BLaER1 (cell line): ENCODE measurements around the gene RPUSD3.

Experiments
- H3K27ac ChIP-seq: shearing (Covaris generic); formaldehyde crosslinking; 2 replicates; pipeline ENCODE4 v1.8.1; 2022
- H3K27me3 ChIP-seq: shearing (Covaris generic); formaldehyde crosslinking; 2 replicates; pipeline ENCODE4 v1.8.1; 2022
- H3K36me3 ChIP-seq: shearing (Covaris generic); formaldehyde crosslinking; 2 replicates; pipeline ENCODE4 v1.8.1; 2022
- H3K4me1 ChIP-seq: shearing (Covaris generic); formaldehyde crosslinking; 2 replicates; pipeline ENCODE4 v1.8.1; 2022
- H3K4me2 ChIP-seq: shearing (Covaris generic); formaldehyde crosslinking; 2 replicates; pipeline ENCODE4 v1.8.1; 2022
- H3K4me3 ChIP-seq: shearing (Covaris generic); formaldehyde crosslinking; 2 replicates; pipeline ENCODE4 v1.8.1; 2022
- H3K9ac ChIP-seq: shearing (Covaris generic); formaldehyde crosslinking; 2 replicates; pipeline ENCODE4 v1.8.1; 2022
- H3K9me3 ChIP-seq: shearing (Covaris generic); formaldehyde crosslinking; 2 replicates; pipeline ENCODE4 v1.8.1; 2022
- H4K20me1 ChIP-seq: shearing (Covaris generic); formaldehyde crosslinking; 2 replicates; pipeline ENCODE4 v1.8.1; 2022
- Cebpa-rat ChIP-seq: shearing (Covaris generic); IDR thresholded peaks from 2 replicates; pipeline ENCODE4 v1.8.1; 2022

RPUSD3 gene

DNA sequence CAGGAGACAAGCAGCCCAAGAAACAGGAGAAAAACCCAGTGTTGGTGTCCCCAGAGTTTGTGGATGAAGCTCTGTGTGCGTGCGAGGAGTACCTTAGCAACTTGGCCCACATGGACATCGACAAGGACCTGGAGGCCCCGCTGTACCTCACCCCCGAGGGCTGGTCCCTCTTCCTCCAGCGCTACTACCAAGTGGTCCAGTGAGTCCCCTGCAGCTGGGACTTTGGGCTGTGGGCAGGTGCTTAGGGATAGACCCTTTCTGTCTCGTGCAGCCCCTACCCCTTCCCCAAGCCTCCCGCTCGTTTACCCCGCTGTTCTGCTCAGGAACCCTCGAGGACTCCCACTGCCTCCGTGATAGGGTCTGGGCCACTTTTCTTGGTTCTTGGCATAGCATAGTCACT, 23.3 kb downstream of the RPUSD3 start:
- no peak overlapping the region for H3K9ac ChIP-seq
- H3K4me3 ChIP-seq: no peak overlapping the region
- H3K4me2 ChIP-seq: no peak overlapping the region
- H3K27ac ChIP-seq: no peak overlapping the region
- H3K36me3 ChIP-seq: 0 out of 2 replicates have a peak, but pooled peaks cover 5% of the 10 kb centered on the region
- no peaks in the 10 kb centered on the region for H3K9me3 ChIP-seq
- H3K27me3 ChIP-seq: no peaks in the 10 kb centered on the region
- H4K20me1 ChIP-seq: no peaks in the 10 kb centered on the region
- TF ChIP-seq Cebpa-rat: no peak
- no peaks in the 10 kb centered on the region for H3K4me1 ChIP-seq

DNA sequence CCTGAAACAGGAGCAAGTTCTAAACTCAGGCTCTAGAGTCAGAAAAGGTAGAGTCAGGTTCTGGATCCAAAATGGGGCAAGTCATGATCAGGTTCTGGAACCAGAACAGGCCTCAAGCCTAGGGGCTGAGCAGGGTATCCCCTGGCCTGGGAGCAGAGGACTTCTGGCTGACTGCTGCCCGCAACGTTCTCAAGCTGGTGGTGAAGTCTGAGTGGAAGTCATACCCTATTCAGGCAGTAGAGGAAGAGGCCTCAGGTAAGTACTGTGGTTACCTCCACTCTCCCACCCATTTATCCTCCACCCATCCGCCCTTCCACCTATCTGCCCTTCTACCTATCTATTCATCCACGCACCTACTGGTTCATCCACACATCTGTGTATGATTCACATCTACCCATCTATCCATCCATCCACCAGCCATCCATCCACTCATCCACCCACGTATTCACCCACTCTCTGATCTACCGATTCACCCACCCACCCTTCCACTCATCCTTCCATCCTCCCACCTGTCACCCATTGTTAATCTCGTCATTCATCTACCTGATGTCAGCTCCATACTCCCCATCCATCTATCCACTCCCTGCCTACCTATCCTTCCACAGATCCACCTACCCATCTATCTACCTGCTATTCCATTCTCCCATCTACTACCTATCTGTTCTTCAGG, 25.0 kb downstream of the RPUSD3 start:
- Histone ChIP-seq H3K27me3 (no peaks in the 10 kb centered on the region), H3K27ac (no peak overlapping the region), H3K4me2 (no peak overlapping the region), H3K4me3 (no peak overlapping the region), H3K36me3 (0 out of 2 replicates have a peak, but pooled peaks cover 11% of the 10 kb centered on the region), H3K9me3 (no peaks in the 10 kb centered on the region), H3K4me1 (no peaks in the 10 kb centered on the region), H3K9ac (no peak overlapping the region), H4K20me1 (no peaks in the 10 kb centered on the region)
- no peak for TF ChIP-seq Cebpa-rat

- H3K4me3 ChIP-seq: no peak overlapping the region
- H3K4me1 ChIP-seq: no peaks in the 10 kb centered on the region
- no peak overlapping the region for H3K4me2 ChIP-seq
- TF ChIP-seq Cebpa-rat: no peak
- no peak overlapping the region for H3K9ac ChIP-seq
- peaks cover 25% of the 10 kb centered on the region for H3K36me3 ChIP-seq
- no peaks in the 10 kb centered on the region for H3K27me3 ChIP-seq
- no peak overlapping the region for H3K27ac ChIP-seq
- no peaks in the 10 kb centered on the region for H3K9me3 ChIP-seq
- no peaks in the 10 kb centered on the region for H4K20me1 ChIP-seq
Measured at GRCh38 chr3:9817436-9817835, 26.4 kb downstream of the RPUSD3 start.

GRCh38 chr3:9815986-9816385, 27.8 kb downstream of the RPUSD3 start:
- Histone ChIP-seq H3K9me3 (no peaks in the 10 kb centered on the region), H4K20me1 (no peaks in the 10 kb centered on the region), H3K27me3 (no peaks in the 10 kb centered on the region), H3K4me2 (no peak overlapping the region), H3K27ac (no peak overlapping the region), H3K4me3 (no peak overlapping the region), H3K4me1 (peaks cover under 1% of the 10 kb centered on the region; the same call in 1 of the 2 replicates), H3K36me3 (peaks cover 26% of the 10 kb centered on the region), H3K9ac (no peak overlapping the region)
- TF ChIP-seq Cebpa-rat: no peak

DNA sequence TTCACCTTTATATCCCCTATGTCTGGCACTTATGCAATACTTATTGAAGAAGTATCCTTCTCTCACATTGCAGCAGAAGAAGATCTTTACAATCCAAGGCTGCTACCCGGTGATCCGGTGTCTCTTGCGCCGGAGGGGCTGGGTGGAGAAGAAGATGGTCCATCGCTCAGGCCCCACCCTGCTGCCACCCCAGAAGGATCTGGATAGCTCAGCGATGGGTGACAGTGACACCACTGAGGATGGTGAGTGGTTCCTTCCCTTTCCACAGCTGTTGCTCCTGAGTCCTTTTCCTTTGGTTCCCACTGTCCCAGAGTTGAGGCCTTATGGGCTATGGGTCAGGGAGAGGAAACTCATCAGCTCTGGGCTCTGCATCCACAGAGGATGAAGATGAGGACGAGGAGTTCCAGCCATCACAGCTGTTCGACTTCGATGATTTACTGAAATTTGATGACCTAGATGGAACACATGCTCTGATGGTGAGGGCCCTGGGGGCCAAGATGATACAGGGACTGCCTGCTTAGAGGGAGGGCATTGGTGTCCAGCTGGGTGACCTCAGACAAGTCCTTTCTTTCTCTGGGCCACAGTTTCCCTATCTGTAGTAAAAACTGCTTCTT, 30.8 kb downstream of the RPUSD3 start:
- H3K36me3 ChIP-seq: peaks cover 26% of the 10 kb centered on the region

DNA sequence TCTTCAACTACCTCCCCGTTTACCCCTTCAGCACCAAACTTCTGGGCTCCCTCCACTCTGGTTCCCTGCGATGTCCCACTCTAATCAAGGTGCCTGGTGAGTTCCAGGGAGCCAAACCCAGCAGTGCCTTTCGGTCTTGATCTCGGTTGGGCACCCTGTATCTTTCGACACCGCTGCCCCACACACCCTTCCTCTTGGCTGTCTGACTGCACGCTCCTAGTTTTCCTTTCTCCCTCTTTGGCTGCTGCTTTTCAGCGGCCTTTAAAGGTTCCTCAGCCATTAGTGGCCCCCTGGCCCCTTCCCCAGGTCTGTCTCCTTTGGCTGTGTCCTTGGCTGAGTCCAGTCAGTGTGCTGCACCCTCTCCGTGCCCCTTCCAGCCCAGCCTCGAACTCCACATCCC, 33.0 kb downstream of the RPUSD3 start:
- Histone ChIP-seq H3K4me2 (peak overlapping the region; percentile 87), H3K4me3 (peak overlapping the region; percentile 81; the same call in 1 of the 2 replicates), H3K4me1 (peaks cover 31% of the 10 kb centered on the region), H3K27me3 (no peaks in the 10 kb centered on the region), H3K36me3 (peaks cover 43% of the 10 kb centered on the region), H3K27ac (no peak overlapping the region), H3K9me3 (no peaks in the 10 kb centered on the region), H4K20me1 (peaks cover 10% of the 10 kb centered on the region; the same call in 1 of the 2 replicates), H3K9ac (peak overlapping the region; percentile 86)
- TF ChIP-seq Cebpa-rat: no peak

More for the DNA sequence above, 30.8 kb downstream of the RPUSD3 start:
- Histone ChIP-seq H3K4me1 (peaks cover 26% of the 10 kb centered on the region), H3K4me3 (no peak overlapping the region), H3K27me3 (no peaks in the 10 kb centered on the region), H3K9me3 (no peaks in the 10 kb centered on the region), H4K20me1 (no peaks in the 10 kb centered on the region), H3K4me2 (no peak overlapping the region), H3K9ac (no peak overlapping the region), H3K27ac (no peak overlapping the region)
- no peak for TF ChIP-seq Cebpa-rat

- Histone ChIP-seq H3K9ac (peak overlapping the region; percentile 86), H3K36me3 (peaks cover 43% of the 10 kb centered on the region), H3K4me1 (peaks cover 31% of the 10 kb centered on the region), H4K20me1 (peaks cover 14% of the 10 kb centered on the region; the same call in 1 of the 2 replicates), H3K27ac (peak overlapping the region; percentile 90), H3K4me3 (peak overlapping the region; percentile 81), H3K27me3 (no peaks in the 10 kb centered on the region), H3K4me2 (peak overlapping the region; percentile 87), H3K9me3 (no peaks in the 10 kb centered on the region)
- no peak for TF ChIP-seq Cebpa-rat
Measured at GRCh38 chr3:9810433-9810770, 33.4 kb downstream of the RPUSD3 start.

DNA sequence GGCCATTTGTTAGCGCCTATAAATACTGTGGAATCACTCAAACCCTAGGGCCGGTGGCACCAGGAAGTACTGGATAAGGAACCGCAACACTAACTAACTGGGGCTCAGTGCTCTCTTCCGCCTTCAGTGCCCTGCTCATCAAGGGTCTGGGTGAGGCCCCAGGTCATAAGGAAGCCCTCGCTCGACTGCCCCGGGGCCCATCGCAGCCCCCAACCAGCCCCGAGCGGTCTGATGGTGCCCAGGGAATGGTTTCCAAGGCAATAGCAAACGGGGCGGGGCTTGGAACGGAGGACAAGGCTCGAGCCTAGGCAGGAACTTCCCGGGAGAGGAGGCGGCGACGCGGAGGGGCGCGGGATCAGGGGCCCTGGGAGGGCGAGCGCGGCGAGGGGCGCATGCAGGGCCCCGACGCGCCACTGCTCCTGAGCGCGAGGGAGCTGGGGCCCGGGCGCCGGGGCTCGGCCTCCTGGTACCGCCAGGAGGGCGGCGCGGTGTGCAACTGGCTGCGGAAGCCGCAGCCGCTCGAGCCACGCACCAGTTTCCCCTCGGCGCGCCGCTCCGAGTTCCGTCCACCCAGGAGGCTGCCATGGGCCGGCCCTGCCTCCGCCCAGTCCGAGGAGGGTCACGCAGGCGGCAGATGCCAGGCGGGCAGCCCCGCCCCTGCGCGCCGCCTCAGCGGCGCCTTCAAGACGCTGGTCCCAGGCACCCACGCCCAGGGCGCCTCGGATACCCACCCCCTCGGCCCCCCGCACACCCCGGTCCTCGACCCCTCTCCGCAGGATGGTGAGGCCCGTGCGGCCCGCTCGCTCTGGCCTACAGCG, 34.0 kb downstream of the RPUSD3 start, which contains the start of gene TTLL3:
TTLL3 (plus strand) TSS at position 648 of the 818 bp plus-strand sequence. CDS start 400 bp downstream, outside the sequence.
- peaks cover 31% of the 10 kb centered on the region for H3K4me1 ChIP-seq
- no peaks in the 10 kb centered on the region for H3K9me3 ChIP-seq
- H4K20me1 ChIP-seq: peaks cover 20% of the 10 kb centered on the region; the same call in 1 of the 2 replicates
- peak within 1 kb of the TSS; percentile 87 for H3K4me2 ChIP-seq
- H3K27ac ChIP-seq: peak within 1 kb of the TSS; percentile 90
- peaks cover 46% of the 10 kb centered on the region for H3K36me3 ChIP-seq
- peak within 1 kb of the TSS; percentile 81 for H3K4me3 ChIP-seq
- no peaks in the 10 kb centered on the region for H3K27me3 ChIP-seq
- H3K9ac ChIP-seq: peak within 1 kb of the TSS; percentile 86
- no peak for TF ChIP-seq Cebpa-rat

DNA sequence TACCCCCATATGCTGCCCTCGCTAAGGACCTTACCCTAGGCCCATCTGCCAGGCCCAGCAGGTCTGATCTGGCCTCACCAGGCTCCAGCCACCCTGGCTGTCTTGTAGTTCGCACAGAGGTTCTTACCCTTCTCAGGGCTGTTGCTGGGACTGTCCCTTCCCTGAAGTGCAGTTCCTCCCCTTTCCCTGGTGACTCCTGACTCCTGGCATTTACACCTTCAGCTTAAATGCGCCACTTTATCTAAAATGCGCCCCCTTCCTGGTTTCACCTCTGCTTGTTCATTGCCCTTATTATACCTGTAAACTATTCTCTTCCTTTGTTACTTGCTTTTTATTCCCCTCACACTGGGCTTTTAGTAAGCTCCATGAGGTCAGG, 34.6 kb downstream of the RPUSD3 start:
- Histone ChIP-seq H3K9me3 (no peaks in the 10 kb centered on the region), H3K4me1 (peaks cover 31% of the 10 kb centered on the region), H3K27ac (peak overlapping the region; percentile 90), H3K9ac (peak overlapping the region; percentile 86), H3K36me3 (peaks cover 52% of the 10 kb centered on the region), H3K27me3 (no peaks in the 10 kb centered on the region), H3K4me3 (peak overlapping the region; percentile 81), H3K4me2 (peak overlapping the region; percentile 87), H4K20me1 (peaks cover 24% of the 10 kb centered on the region; the same call in 1 of the 2 replicates)
- TF ChIP-seq Cebpa-rat: no peak
